ENCODE measurements around the gene KPNB1.

DNA sequence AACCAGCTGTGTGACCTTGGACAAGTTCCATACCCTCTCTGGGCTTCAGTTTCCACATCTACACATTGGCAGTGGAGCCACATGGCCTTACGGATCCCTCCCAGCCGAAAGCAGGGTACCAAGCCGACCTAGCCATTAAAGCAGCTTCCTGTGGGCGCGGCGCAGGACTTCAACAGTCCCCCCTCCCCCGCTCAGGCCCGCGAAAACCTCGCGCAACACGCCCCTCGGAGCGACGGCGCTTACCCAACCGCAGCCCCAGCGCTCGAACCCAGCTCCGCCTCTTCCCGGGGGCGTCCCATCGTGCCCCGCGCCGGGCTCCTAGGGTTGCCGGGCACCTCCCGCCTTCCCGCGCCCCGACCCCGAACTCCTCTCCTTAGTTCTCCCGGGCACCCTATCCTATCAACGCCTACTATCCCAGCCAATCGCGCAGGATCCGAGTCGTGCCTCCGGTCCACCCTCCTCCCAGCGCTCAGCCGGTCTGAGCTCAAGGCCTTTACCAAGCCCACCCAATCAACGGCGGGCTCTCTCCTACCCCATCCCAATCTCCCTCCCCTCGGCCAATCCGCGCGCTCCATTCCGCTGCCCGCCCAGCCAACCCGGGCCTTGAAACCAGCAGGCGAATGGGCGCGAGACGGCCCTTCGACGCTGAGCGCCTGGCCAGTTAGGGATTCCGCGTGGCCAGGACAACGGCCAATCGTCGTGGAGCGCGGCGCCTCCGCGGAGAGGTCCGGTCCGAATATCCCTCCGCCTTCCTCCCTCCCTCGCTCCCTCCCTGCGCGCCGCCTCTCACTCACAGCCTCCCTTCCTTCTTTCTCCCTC is at the start of gene KPNB1:
- TF ChIP-seq, protein P1, sequence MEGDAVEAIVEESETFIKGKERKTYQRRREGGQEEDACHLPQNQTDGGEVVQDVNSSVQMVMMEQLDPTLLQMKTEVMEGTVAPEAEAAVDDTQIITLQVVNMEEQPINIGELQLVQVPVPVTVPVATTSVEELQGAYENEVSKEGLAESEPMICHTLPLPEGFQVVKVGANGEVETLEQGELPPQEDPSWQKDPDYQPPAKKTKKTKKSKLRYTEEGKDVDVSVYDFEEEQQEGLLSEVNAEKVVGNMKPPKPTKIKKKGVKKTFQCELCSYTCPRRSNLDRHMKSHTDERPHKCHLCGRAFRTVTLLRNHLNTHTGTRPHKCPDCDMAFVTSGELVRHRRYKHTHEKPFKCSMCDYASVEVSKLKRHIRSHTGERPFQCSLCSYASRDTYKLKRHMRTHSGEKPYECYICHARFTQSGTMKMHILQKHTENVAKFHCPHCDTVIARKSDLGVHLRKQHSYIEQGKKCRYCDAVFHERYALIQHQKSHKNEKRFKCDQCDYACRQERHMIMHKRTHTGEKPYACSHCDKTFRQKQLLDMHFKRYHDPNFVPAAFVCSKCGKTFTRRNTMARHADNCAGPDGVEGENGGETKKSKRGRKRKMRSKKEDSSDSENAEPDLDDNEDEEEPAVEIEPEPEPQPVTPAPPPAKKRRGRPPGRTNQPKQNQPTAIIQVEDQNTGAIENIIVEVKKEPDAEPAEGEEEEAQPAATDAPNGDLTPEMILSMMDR (IDR thresholded peaks at IDR 0.05; ENCODE audit: control extremely low read depth in 1 of 3, insufficient read depth in 1 of 3, low read depth in 1 of 3, low read length in 3 of 3), result no peak
- TF ChIP-seq TBP (IDR thresholded peaks at IDR 0.05; ENCODE audit: low read depth, low read length), result peak; percentile 88
- peak; percentile 3 to 81 for TF ChIP-seq POLR2A (IDR thresholded peaks at IDR 0.05; ENCODE audit: control extremely low read depth in 1 of 2, low read depth in 2 of 2, low read length in 2 of 2)
- peak; percentile 67; the same call in 1 of the 2 replicates for TF ChIP-seq TEAD4 (IDR thresholded peaks at IDR 0.05; ENCODE audit: low read depth, low read length)
- no peak for TF ChIP-seq SRF (IDR thresholded peaks at IDR 0.05; ENCODE audit: low read depth, low read length)
- TF ChIP-seq RAD21 (IDR thresholded peaks at IDR 0.05 in 1 of 2, conservative IDR thresholded peaks at IDR 0.05 in 1 of 2; ENCODE audit: low read depth in 2 of 2, low read length in 2 of 2), result no peak
- peak; percentile 86; the same call in 1 of the 2 replicates for TF ChIP-seq POLR2AphosphoS5 (IDR thresholded peaks at IDR 0.05; ENCODE audit: low read depth, low read length)
- TF ChIP-seq EZH2 (IDR thresholded peaks at IDR 0.05; ENCODE audit: low read depth, low read length, severe bottlenecking), result no peak
- TF ChIP-seq CHD2 (IDR thresholded peaks at IDR 0.05; ENCODE audit: low read length), result peak; percentile 95
- TF ChIP-seq PHF8 (conservative IDR thresholded peaks at IDR 0.05; ENCODE audit: low read depth, low read length), result peak; percentile 68; the same call in 1 of the 2 replicates
